ENCODE measurements around the gene GABARAPL1.
"Not testable (repeated sequence)": the region's sequence is repeated elsewhere in the genome, so short reads cannot be mapped to it uniquely, and the experiment has no call there.

The GABARAPL1 gene

DNA sequence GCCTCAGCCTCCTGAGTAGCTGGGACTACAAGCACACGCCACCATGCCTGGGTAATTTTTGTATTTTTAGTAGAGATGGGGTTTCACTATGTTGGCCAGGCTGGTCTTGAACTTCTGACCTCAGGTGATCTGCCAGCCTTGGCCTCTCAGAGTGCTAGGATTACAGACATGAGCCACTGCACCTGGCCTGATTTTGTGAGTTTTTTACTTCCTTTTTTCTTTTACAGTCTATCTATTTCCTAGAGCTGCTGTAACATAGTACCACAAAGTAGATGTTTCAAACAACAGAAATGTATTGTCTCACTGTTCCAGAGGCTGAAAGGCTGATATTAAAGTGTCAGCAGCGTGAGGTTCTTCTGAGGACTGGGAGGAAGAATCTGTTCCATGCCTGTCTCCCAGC lies 8.2 kb upstream of the GABARAPL1 start:
- DNase-seq (ENCODE audit: low spot score) = not testable (repeated sequence)

DNA sequence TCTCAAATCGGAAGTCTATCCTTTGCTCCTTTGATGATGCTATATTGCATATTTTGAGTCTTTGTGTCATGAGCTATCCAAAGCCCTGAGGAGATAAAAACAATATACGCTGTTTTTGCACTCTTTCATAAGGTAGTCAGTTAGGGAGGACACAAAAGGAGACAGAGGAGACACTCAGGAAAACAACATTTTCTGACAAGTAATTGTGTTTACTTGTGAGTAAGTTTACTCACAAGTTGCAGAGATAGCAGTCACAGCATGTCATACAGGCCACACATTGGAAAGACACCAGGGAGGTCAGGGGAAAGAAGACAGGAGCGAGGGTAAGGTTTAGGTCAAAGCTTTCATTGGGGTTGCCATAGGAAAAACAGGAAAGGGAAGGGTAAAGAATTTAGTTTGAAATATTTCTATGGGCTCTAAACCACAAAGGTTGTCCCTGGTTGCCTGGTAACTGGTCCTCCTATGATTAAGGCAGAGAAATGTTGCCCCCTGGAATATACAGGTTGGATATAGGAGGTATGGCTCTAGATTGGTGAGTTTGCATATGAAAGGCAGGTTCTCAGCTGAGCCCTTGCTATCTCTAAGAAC lies 7.4 kb upstream of the GABARAPL1 start:
- DNase-seq (ENCODE audit: low spot score) = no peak

DNA sequence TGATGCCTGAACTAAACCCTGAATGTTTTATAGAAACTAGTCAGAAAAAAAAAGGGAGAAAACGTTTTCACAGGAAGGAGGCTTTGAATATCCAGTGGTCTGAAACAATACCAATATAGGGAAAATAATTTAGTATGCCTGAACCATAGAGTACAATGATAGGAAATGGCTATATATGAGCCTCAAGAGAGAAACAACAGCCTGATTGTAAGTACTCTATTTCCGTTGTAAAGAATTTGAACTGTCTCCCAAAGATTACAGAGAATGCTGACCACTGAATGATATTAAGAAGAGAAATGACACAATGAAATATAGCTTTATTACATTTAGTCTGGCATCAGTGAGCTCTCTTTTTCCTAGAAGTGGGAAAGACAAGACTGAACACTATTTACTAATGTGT lies 5.5 kb upstream of the GABARAPL1 start:
- no peak for DNase-seq (ENCODE audit: low spot score)

- DNase-seq (ENCODE audit: low spot score) = no peak
Measured at GRCh38 chr12:10210225-10210624, 2.5 kb upstream of the GABARAPL1 start.

DNA sequence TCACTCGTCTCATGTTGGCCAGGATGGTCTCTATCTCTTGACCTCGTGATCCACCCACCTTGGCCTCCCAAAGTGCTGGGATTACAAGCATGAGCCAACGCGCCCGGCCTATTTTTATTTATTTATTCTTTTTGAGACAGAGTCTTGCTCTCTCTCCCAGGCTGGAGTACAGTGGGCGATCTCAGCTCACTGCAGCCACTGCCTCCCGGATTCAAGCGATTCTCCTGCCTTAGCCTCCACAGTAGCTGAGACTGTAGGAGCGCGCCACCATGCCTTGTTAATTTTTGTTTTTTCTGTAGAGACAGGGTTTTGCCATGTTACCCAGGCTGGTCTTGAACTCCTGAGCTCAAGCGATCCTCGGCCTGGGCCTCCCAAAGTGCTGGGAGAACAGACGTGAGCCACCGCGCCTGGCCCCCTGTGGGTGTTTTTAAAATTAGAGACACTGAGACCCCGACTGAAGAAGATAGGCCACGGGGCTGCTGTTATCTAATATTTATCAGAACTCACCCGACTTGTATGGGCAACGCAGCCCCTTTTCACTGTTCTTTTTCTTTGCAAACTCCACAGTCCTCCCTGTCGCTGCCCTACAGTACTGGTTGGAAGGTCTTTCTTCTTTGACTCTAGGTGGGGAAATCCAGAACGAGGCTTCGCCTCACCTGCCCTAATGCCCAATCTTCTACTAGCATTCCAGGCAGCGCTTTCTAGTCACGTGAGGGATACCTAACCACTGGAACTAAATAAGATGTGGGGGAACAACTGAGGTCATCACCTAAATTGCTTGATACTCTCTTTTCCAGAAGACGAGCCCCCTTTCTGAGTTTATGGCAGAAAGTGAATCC lies 1.4 kb upstream of the GABARAPL1 start:
- DNase-seq (ENCODE audit: low spot score) = no peak

DNA sequence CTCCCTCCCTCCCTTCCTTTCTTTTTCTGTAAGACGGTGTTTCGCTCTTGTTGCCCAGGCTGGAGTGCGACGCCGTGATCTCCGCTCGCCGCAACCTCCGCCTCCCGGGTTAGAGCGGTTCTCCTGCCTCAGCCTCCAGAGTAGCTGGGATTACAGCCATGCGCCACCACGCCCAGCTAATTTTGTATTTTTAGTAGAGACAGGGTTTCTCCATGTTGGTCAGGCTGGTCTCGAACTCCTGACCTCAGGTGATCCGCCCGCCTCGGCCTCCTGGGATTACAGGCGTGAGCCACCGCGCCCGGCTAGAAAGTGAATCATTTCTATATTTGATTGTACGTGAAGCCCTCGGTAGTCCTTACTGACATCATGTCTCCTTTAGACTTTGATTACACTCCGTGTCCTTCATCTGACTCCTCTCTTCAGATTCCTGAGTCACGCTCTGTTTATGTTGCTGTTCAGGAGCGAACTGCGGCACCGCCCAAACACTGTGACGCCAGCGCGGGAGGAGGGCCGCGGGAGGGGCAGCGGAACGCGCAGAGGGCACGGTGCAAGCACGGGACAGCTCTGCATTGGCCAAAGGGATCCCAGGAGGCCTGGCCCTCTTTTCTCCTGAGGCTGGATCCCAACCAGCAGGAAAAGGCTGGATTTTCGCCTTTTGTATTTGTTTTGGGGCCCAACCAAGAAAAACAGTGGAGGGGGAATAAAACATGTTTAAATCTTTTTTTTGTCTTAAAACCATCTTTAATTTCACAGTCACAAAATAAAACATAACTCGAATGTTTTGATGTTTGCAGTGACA lies 538 bp upstream of the GABARAPL1 start:
- peak; percentile 85 for DNase-seq (ENCODE audit: low spot score)

GRCh38 chr12:10213168-10214135 lies 775 bp downstream of the GABARAPL1 start:
- DNase-seq (ENCODE audit: low spot score) = peak; percentile 42

DNA sequence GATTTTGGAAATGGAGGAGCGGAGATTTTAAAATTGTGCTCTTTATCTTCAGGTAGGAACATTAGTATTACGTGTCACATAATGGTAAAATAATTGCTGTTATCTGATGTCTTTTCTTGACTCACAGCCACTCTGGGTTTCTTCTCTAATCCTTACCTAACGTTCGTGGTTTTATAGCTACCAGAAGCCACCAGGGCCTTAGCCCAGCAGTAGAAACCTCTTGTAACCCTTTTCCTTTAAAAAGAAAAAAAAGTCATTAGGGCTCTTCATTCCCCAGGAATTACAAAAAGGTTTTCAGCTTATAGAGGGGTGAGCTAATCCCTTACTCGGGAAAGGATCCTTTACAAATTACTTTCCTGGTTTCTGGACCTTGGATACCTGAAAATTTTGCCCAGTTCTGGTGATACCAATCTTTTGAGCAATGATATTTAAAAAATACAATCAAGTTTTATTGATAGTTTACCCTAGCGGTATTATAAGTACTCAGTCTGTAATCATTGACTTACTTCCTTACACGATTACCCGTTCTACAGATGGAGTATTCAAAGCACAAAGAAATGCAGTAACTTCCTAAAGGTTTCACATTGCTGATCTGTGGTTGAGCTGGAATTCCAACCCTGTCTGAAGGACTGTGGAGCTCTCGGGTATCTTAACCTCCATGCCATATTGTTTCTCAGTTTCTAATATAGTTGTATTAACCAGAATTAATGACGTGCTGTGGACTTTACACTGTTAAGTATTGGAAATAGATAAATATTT lies 1.6 kb downstream of the GABARAPL1 start:
- DNase-seq (ENCODE audit: low spot score) = peak; percentile 5

GRCh38 chr12:10214895-10215267 lies 2.2 kb downstream of the GABARAPL1 start:
- DNase-seq (ENCODE audit: low spot score) = no peak

- DNase-seq (ENCODE audit: low spot score) = no peak
Measured at GRCh38 chr12:10215436-10215835, 2.8 kb downstream of the GABARAPL1 start.

DNA sequence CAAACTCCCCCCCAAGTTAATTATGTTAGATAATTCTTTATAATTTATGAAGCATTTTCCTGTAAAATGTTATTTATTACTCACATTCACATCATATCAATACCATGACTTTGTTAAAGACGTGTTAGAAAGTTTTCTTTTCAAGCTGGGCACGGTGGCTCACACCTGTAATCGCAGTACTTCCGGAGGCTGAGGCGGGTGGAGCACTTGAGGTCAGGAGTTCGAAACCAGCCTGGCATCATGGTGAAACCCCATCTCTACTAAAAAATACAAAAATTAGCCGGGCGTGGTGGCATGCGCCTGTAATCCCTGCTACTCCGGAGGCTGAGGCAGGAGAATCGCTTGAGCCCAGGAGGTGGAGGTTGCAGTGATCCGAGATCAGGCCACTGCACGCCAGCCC lies 3.3 kb downstream of the GABARAPL1 start:
- not testable (repeated sequence) for DNase-seq (ENCODE audit: low spot score)

DNA sequence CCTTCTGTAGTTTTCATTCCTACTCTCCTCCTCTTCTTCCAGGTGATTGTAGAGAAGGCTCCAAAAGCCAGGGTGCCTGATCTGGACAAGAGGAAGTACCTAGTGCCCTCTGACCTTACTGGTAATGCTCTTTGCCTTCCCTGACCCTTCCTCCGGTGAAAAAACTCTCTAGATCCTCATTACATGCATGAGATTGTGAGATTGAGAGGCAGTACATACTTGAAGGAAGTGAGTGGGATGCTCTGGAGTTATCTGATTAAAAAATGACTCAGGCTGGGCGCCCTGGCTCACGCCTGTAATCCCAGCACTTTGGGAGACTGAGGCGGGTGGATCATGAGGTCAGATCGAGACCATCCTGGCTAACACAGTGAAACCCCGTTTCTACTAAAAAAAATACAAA lies 5.3 kb downstream of the GABARAPL1 start:
- no peak for DNase-seq (ENCODE audit: low spot score)

DNA sequence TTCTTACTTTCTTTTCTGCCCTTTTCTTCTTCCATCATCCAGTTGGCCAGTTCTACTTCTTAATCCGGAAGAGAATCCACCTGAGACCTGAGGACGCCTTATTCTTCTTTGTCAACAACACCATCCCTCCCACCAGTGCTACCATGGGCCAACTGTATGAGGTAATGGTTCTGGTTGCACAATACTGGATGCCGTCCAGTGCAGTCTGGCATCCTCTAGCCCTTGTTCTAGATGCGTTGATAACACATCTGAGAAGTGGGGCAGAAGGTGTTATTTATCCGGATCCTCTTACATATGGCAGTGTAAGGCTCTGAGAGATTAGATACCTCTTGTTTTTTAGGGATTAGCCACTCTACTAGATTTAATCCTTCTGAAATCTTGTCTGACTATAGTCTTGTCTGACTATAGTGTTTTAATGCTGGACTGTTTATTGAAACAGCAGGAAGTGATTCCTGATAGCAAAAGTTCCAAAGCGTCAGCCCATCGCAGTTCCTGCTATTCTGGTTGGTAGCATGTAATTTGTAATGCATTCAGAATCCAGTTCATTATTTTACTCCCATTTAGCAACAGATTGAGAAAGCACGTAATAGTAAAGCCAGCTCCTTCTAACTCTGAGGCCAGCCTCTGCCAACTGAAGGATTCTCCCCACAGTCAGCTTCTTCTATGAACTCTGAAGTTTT lies 7.9 kb downstream of the GABARAPL1 start:
- no peak for DNase-seq (ENCODE audit: low spot score)

DNA sequence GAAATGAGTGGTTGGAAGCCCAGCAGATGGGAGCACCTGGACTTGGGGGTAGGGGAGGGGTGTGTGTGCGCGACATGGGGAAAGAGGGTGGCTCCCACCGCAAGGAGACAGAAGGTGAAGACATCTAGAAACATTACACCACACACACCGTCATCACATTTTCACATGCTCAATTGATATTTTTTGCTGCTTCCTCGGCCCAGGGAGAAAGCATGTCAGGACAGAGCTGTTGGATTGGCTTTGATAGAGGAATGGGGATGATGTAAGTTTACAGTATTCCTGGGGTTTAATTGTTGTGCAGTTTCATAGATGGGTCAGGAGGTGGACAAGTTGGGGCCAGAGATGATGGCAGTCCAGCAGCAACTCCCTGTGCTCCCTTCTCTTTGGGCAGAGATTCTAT lies 9.2 kb downstream of the GABARAPL1 start:
- no peak for DNase-seq (ENCODE audit: low spot score)

- DNase-seq (ENCODE audit: low spot score) = no peak
Measured at GRCh38 chr12:10223208-10223607, 10.5 kb downstream of the GABARAPL1 start.

DNA sequence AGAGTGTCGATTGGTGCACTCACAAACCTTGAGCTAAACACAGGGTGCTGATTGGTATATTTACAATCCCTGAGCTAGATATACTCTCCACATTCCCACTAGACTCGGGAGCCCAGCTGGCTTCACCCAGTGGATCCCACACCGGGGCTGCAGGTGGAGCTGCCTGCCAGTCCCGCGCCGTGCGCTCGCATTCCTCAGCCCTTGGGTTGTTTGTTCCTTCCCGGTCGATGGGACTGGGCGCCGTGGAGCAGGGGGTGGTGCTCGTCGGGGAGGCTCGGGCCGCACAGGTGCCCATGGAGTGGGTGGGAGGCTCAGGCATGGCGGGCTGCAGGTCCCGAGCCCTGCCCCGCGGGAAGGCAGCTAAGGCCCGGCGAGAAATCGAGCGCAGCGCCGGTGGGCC lies 12.7 kb downstream of the GABARAPL1 start:
- not testable (repeated sequence) for DNase-seq (ENCODE audit: low spot score)

DNA sequence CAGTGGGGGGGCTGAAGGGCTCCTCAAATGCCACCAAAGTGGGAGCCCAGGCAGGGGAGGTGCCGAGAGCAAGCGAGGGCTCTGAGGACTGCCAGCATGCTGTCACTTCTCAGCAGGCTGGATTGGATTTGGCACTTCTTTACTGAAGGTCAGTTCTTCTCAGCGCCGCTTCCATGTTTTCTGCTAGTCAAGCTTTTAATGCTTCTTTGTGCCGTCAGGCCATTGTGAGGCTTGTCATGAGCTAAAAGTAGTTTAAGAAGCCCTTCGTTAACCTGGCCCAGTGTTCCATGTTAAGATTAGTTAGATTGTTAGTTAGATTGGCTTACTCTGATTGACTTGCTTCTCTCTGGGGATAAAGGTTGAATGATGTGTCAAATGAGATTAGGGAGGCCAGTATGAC lies 13.4 kb downstream of the GABARAPL1 start:
- no peak for DNase-seq (ENCODE audit: low spot score)

GRCh38 chr12:10226731-10227130 lies 14.1 kb downstream of the GABARAPL1 start:
- no peak for DNase-seq (ENCODE audit: low spot score)

- no peak for DNase-seq (ENCODE audit: low spot score)
Measured at GRCh38 chr12:10227648-10228047, 15.0 kb downstream of the GABARAPL1 start.

- no peak for DNase-seq (ENCODE audit: low spot score)
Measured at GRCh38 chr12:10234562-10234961, 21.9 kb downstream of the GABARAPL1 start.

Data from HuH-7 (cell line).